Superior temporal gyrus (tissue), 1 donor: ENCODE data around the gene LZTS2.
"Not testable (repeated sequence)": the region's sequence is repeated elsewhere in the genome, so short reads cannot be mapped to it uniquely, and the experiment has no call there.

Experiments
- DNase-seq: peaks from one replicate; pipeline ENCODE4 v3.0.0-alpha.2; 2016; ENCODE audit errors: extremely low spot score

The LZTS2 gene

GRCh38 chr10:100999742-101000126 lies at the start of gene LZTS2:
TSS of gene LZTS2 (plus strand) at chr10:100999808. CDS start at chr10:101002539, 2,731 bp downstream.
- no peak for DNase-seq

GRCh38 chr10:100960251-100960650 lies 39.4 kb upstream of the LZTS2 start:
- DNase-seq: no peak

- DNase-seq: no peak
Observed at GRCh38 chr10:100962351-100963080, 37.1 kb upstream of the LZTS2 start.

GRCh38 chr10:100963826-100964225 lies 35.8 kb upstream of the LZTS2 start:
- DNase-seq: no peak

GRCh38 chr10:100965820-100966219 lies 33.8 kb upstream of the LZTS2 start:
- DNase-seq: no peak

- no peak for DNase-seq
Observed at GRCh38 chr10:100966887-100967286, 32.7 kb upstream of the LZTS2 start.

- DNase-seq: no peak
Observed at GRCh38 chr10:100967332-100967731, 32.3 kb upstream of the LZTS2 start.

- DNase-seq: no peak
Observed at GRCh38 chr10:100968062-100968736, 31.4 kb upstream of the LZTS2 start.

- DNase-seq: no peak
Observed at GRCh38 chr10:100968863-100969186, 30.8 kb upstream of the LZTS2 start.

GRCh38 chr10:100969187-100970075 lies 30.2 kb upstream of the LZTS2 start, which contains the start of gene SEMA4G:
TSS of gene SEMA4G (plus strand) at chr10:100969504. CDS start at chr10:100972913, 3,409 bp downstream.
- no peak for DNase-seq

GRCh38 chr10:100970076-100970913 lies 29.3 kb upstream of the LZTS2 start:
- no peak for DNase-seq

- DNase-seq: no peak
Observed at GRCh38 chr10:100970914-100971811, 28.4 kb upstream of the LZTS2 start.

GRCh38 chr10:100972115-100972903 lies 27.3 kb upstream of the LZTS2 start:
- DNase-seq: no peak

- no peak for DNase-seq
Observed at GRCh38 chr10:100972904-100973535, 26.6 kb upstream of the LZTS2 start.

- DNase-seq: not testable (repeated sequence)
Observed at GRCh38 chr10:100975397-100975796, 24.2 kb upstream of the LZTS2 start.

GRCh38 chr10:100976906-100977305 lies 22.7 kb upstream of the LZTS2 start:
- DNase-seq: no peak

- DNase-seq: no peak
Observed at GRCh38 chr10:100977436-100977835, 22.2 kb upstream of the LZTS2 start.

GRCh38 chr10:100978121-100978900 lies 21.3 kb upstream of the LZTS2 start:
- DNase-seq: no peak

GRCh38 chr10:100978901-100979195 lies 20.8 kb upstream of the LZTS2 start:
- no peak for DNase-seq
